ENCODE results near the gene GPR42.

DNA sequence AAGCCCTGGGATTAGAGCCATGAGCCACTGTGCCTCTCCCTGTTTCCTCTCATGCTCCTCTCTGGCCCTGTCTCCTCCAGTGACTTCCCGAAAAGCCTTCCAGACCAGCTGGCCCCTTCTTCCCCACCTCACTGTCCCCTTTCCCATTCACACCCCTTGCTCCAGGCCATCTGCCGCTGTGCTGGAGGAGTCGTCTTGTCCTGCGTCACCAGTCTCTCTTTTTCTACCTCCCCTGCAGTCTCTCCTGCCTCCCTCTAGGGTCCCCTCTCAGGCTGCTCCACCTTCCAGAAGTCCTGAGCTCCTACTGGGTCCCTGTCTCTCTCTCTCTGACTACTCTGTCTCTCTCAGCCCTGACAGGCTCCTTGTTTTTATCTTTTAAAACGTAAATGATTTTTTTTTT lies 28.4 kb upstream of the GPR42 start:
- TF ChIP-seq, protein P1, sequence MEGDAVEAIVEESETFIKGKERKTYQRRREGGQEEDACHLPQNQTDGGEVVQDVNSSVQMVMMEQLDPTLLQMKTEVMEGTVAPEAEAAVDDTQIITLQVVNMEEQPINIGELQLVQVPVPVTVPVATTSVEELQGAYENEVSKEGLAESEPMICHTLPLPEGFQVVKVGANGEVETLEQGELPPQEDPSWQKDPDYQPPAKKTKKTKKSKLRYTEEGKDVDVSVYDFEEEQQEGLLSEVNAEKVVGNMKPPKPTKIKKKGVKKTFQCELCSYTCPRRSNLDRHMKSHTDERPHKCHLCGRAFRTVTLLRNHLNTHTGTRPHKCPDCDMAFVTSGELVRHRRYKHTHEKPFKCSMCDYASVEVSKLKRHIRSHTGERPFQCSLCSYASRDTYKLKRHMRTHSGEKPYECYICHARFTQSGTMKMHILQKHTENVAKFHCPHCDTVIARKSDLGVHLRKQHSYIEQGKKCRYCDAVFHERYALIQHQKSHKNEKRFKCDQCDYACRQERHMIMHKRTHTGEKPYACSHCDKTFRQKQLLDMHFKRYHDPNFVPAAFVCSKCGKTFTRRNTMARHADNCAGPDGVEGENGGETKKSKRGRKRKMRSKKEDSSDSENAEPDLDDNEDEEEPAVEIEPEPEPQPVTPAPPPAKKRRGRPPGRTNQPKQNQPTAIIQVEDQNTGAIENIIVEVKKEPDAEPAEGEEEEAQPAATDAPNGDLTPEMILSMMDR (IDR thresholded peaks at IDR 0.05) = no peak
- TF ChIP-seq ZFX (IDR thresholded peaks at IDR 0.05; ENCODE audit: borderline replicate concordance) = no peak
